Small intestine (tissue), 7 donors: ENCODE measurements around the gene TRIM3. TPM values are rescaled to one million over a fixed set of nuclear protein-coding genes. Genes with fewer than 3 reads are reported as not detected.

ENCODE experiments used
- DNase-seq, 2 donors: peaks; one replicate each; pipeline versions ENCODE4 v3.0.0 to v3.0.0-alpha.2; 2013
- FAIRE-seq: peaks from 2 replicates; lab custom pipeline; 2012; peaks lifted over from hg19 to GRCh38; lab: Jason Lieb, UNC
- H3K27ac ChIP-seq, 3 donors: one replicate each; pipeline ENCODE4 v1.5.1; 2013; ENCODE audit warnings: low read length in 2 of 3, mild to moderate bottlenecking in 2 of 3, control low read depth in 1 of 3, inconsistent platforms in 1 of 3, low read depth in 1 of 3, moderate library complexity in 1 of 3
- H3K27me3 ChIP-seq, 3 donors: one replicate each; pipeline ENCODE4 v1.6.1; 2013; ENCODE audit warnings: low read length in 3 of 3, inconsistent platforms in 1 of 3; ENCODE audit not compliant: control insufficient read depth in 3 of 3, insufficient read depth in 3 of 3
- H3K36me3 ChIP-seq, 3 donors: one replicate each; pipeline ENCODE4 v1.6.1; 2013; ENCODE audit warnings: low read length in 3 of 3, inconsistent platforms in 1 of 3, low read depth in 1 of 3, mild to moderate bottlenecking in 1 of 3, moderate library complexity in 1 of 3; ENCODE audit not compliant: control insufficient read depth in 3 of 3, insufficient read depth in 2 of 3
- H3K4me1 ChIP-seq, 3 donors: one replicate each; pipeline ENCODE4 v1.6.1; 2013; ENCODE audit warnings: low read length in 2 of 3, inconsistent platforms in 1 of 3, low read depth in 1 of 3, mild to moderate bottlenecking in 1 of 3, moderate library complexity in 1 of 3; ENCODE audit not compliant: control insufficient read depth in 3 of 3, insufficient read depth in 2 of 3
- H3K4me3 ChIP-seq, 3 donors: one replicate each; pipeline ENCODE4 v1.5.1; 2013; ENCODE audit warnings: low read length in 3 of 3, control low read depth in 1 of 3, inconsistent platforms in 1 of 3, low read depth in 1 of 3, mild to moderate bottlenecking in 1 of 3, moderate library complexity in 1 of 3
- H3K9me3 ChIP-seq, 2 donors: one replicate each; pipeline ENCODE4 v1.6.1; 2013; ENCODE audit warnings: low read depth in 1 of 2, low read length in 1 of 2; ENCODE audit not compliant: control insufficient read depth in 2 of 2, insufficient read depth in 1 of 2
- WGBS, 3 donors: extraction: QIAGEN DNeasy Blood & Tissue Kit; methylation state at CpG; one replicate each; pipeline ENCODE4 v1.1.7; 2013; 5-methylcytosine and 5-hydroxymethylcytosine counted together
- polyA plus RNA-seq, 4 donors: library from polyadenylated mRNA; stranded (reverse) in 3 of 4; unstranded in 1 of 4; fragments of 200-250 nt in 3 of 4; fragments of 120-200 nt in 1 of 4; gene quantifications; one replicate each; pipeline versions ENCODE4 v1.2.1 to v1.2.3, GENCODE V29; 2013
- donor health status: healthy with polysubstance abuse.
- donor health status: control.
- donor health status: control.
- donor health status: Bipolar disorder and iron deficiency.
- donor health status: healthy.

Gene TRIM3
- polyA plus RNA-seq, 4 donors = 11.0 to 96.4 (median 39.3) TPM

DNA sequence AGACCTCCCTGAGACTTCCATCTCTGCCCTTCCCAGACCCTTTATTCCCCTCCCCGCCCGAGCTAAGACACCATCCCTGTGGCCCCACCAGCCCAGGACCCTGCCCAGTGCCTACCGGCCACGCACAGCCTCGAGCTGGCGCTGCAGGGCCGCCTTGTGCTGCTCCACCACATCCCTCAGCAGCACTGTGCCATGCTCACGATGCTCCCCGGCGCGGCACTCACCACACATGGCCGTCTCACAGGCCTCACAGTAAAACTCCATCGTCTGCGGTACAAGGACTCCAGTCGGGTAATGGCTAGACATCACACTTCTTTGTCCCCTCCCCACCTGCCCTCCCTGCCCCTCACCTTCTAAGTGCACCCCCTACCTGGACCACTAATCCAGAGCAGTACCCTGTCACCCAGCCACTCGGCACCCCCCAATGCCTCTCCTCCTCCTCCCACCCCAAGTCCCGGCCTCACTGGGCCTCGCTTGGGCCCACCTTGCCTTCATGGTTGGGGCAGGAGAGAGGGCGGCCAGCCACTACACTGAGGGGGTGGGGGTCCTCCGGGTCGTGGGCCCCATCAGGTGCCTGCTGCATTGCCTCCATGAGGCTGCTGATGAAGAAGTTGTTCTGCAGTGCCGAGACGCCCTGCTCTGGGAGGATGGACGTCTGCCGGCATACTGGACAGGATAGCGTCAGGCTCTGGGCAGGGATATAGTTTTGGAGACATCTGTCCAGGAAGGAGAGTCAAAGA, 16.0 kb downstream of the TRIM3 start:
- Histone ChIP-seq H3K27me3 (no peaks in the 10 kb centered on the region), H3K4me1 (peaks cover 0 to 26% (median 4%) of the 10 kb centered on the region in 3 donors), H3K36me3 (peaks cover 6 to 63% (median 22%) of the 10 kb centered on the region in 3 donors), H3K9me3 (no peaks in the 10 kb centered on the region), H3K27ac (peak overlapping the region in 1 of 3 donors; percentile 46), H3K4me3 (no peak overlapping the region)
- no peak for DNase-seq
- WGBS, 3 donors = 93 to 94% (median 93%) methylated on average over 26 of the region's 26 CpGs
- no peak for FAIRE-seq

DNA sequence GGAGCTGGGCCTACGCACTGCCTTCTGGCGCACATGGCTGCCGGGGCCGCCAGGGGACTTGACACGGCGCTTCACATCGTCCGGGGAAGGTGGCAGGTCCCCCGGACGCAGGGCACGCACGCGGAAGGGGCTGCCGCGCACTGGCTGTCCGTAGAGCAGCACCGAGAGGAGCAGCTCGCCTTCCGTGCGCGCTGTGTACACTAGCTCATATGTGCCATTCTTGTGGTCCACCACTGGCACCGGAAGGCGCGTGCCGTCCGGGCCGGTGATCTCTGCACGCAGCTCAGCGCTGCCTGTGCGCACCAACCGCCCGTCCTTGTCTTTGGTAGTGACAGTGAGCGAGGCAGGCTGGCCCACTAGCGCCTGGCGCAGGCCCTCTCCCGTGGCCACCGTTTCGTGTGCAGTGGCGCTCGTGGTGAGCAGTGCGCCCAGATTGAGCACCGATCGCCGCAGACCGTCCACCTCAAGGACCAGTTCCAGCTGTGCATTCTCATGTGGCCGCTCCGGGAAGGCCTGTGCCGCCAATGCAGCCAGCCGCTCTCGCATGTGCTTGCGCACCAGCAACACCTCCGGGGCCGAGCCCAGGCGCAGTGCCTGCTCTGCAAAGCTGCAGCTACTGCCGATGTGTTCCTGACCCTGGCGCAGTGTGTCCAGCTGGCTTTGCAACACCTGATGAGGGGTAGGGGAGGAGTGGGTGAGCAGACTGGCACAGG, 17.2 kb downstream of the TRIM3 start:
- Histone ChIP-seq H3K4me1 (peaks cover 0 to 26% (median 4%) of the 10 kb centered on the region in 3 donors), H3K27ac (no peak overlapping the region), H3K4me3 (no peak overlapping the region), H3K27me3 (no peaks in the 10 kb centered on the region), H3K36me3 (peaks cover 10 to 66% (median 23%) of the 10 kb centered on the region in 3 donors), H3K9me3 (no peaks in the 10 kb centered on the region)
- 96 to 97% (median 97%) methylated on average over 56 of the region's 56 CpGs for WGBS, 3 donors
- DNase-seq (no peak), FAIRE-seq (no peak)

DNA sequence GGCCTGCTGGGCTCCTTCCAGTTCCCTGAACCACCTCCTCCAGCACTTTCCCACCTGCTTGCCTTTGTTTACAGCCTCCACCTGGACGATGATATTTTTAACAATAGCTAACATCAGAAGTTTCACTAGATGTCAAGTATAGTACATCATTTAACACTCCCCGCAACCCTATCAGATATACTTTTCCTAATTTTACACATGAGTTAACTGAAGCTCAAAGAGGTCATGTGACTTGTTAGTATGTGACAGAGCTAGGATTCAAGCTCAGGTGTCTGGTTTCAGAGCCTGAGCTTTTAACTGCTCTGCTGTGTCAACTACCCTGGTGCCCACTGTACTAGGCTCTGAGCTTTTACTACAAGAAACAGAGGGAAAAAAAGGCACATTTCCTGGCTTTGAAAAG, 18.7 kb downstream of the TRIM3 start:
- Histone ChIP-seq H3K4me1 (peaks cover 0 to 22% (median 4%) of the 10 kb centered on the region in 3 donors), H3K36me3 (peaks cover 10 to 69% (median 29%) of the 10 kb centered on the region in 3 donors), H3K27ac (no peak overlapping the region), H3K4me3 (no peak overlapping the region), H3K27me3 (no peaks in the 10 kb centered on the region), H3K9me3 (no peaks in the 10 kb centered on the region)
- DNase-seq (no peak), FAIRE-seq (no peak)
- WGBS, 3 donors = 53 to 79% (median 77%) methylated on average over 2 of the region's 2 CpGs

DNA sequence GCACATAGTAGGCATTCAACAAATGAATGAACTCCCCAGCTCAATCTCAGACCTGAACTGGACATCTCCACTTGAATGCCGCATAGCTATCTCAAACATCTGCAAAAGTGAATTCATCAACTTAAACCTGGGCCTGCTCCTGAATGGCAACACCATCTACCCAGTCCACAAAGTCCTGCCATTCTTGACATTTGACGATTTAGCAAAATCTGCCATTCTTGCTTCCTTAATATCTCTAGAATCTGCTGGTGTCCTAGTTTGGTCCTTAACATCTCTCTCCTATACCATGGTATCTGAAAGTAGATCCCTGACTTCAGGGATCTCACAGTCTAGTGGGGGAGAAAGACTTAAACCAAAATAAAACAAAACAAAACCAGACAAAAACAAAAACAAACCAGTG, 20.6 kb downstream of the TRIM3 start:
- H3K36me3 ChIP-seq = peaks cover 13 to 82% (median 42%) of the 10 kb centered on the region in 3 donors
- WGBS, 3 donors = 94 to 98% (median 97%) methylated on average over 2 of the region's 2 CpGs
- H3K4me3 ChIP-seq = no peak overlapping the region
- FAIRE-seq = no peak
- no peaks in the 10 kb centered on the region for H3K27me3 ChIP-seq
- no peak overlapping the region for H3K27ac ChIP-seq
- no peaks in the 10 kb centered on the region for H3K9me3 ChIP-seq
- DNase-seq = no peak
- peaks cover 0 to 4% (median 0%) of the 10 kb centered on the region in 3 donors for H3K4me1 ChIP-seq

DNA sequence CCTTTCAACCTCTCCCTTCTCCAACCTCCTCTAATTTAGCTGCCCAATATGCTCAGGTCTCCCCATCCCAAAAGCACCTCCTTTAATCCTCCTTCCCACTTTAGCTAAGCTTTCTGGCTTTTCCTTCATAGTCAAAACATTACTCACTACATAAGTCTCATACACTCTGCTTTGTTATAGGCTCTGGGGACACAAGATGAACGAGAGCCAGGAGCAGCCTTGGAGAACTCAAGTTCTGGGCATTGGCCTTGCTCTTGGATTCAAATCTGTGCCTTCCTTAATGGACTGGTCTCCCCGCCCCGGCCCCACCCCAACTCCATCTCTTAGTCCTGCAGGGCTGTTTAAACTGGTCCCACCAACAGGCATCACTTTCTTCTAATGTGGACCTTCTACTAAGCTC, 21.5 kb downstream of the TRIM3 start:
- Histone ChIP-seq H3K36me3 (peaks cover 13 to 74% (median 38%) of the 10 kb centered on the region in 3 donors), H3K4me3 (no peak overlapping the region), H3K27ac (no peak overlapping the region), H3K9me3 (no peaks in the 10 kb centered on the region), H3K4me1 (no peaks in the 10 kb centered on the region), H3K27me3 (no peaks in the 10 kb centered on the region)
- DNase-seq = no peak
- WGBS, 3 donors = 85 to 88% (median 86%) methylated on average over 3 of the region's 3 CpGs
- FAIRE-seq = no peak

DNA sequence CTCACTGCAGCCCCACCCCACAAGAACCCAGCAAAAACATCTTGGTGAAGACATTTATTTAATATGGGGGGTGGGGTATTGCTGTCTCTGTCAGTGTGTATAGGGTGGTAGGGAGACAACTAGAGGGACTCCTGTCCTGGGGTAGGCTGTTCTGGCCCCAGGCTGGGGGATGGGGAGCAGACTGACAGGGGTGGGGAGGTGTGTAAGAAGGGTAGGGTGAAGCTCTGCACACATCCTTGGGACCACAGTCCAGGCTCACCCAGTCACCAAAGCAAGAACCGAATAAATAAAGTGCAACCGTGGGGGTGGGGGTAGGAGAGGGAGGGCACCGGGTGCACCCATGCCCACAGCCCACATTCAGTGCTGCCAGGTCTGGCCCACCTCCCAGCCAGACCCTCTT, 25.2 kb downstream of the TRIM3 start:
- DNase-seq = no peak
- 81 to 91% (median 87%) methylated on average over 3 of the region's 3 CpGs for WGBS, 3 donors
- Histone ChIP-seq H3K36me3 (peaks cover 7 to 43% (median 27%) of the 10 kb centered on the region in 3 donors), H3K4me3 (no peak overlapping the region), H3K9me3 (no peaks in the 10 kb centered on the region), H3K4me1 (no peaks in the 10 kb centered on the region), H3K27ac (no peak overlapping the region), H3K27me3 (no peaks in the 10 kb centered on the region)
- no peak for FAIRE-seq

DNA sequence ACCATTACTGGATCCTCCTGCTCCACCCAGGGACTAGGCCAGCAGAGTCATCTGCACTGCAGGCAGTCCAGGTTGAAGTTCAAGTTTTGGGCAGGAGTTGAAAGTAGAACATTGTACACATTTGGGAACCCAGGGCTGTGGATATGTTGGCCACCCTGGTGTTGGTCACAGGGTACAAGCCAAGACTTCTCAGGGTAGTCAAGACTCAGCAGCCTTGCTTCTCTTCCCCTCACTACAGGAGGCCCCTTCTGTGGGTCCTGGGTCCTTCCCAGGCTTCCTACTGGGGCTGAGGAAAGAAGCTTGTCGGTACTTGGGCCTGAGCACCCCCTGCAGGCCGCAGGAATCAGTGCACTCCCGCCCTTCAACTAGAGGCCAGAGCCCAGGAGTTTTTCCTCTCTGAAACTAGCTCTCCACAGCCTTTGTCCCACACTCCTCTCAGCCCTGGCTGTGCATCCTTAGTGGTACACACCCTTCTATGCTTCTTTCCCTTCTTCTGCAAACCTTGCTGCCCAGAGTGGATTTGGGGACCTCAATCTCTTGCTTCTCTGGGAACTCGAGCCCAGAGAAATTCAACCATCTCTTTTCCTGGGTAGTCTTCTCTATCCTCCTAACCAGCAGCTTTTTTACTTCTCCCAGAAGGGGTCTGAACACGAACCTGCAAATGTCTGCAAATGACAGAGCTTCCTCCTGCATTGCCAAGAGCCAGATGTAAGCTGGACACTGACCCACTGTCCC, 30.3 kb downstream of the TRIM3 start:
- Histone ChIP-seq H3K27me3 (no peaks in the 10 kb centered on the region), H3K9me3 (no peaks in the 10 kb centered on the region), H3K4me3 (no peak overlapping the region), H3K27ac (no peak overlapping the region), H3K36me3 (peaks cover 0 to 8% (median under 1%) of the 10 kb centered on the region in 3 donors), H3K4me1 (peaks cover 0 to 20% (median 0%) of the 10 kb centered on the region in 3 donors)
- DNase-seq (peak; percentile 56 to 68), FAIRE-seq (no peak)
- 29 to 33% (median 30%) methylated on average over 5 of the region's 5 CpGs for WGBS, 3 donors

DNA sequence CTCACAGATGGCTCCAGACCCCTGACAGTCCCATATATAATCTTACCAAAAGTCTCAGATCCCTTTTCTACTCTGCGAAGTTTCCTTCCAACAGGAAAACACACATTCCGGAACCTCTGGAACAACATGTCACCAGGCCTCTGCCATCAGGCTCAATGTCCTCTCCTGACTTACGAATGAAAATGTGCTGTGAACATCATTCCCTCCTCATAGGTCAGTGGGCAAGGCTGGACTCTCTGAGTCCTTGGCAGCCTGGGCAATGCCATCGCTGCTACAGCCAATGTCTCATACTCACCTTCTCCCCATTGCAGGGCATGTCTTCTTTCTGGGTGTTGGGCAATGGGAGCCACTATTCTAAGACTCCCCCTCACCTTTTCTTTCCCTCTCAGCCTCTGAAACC, 31.3 kb downstream of the TRIM3 start:
- Histone ChIP-seq H3K9me3 (no peaks in the 10 kb centered on the region), H3K27ac (no peak overlapping the region), H3K4me1 (peaks cover 0 to 20% (median 0%) of the 10 kb centered on the region in 3 donors), H3K27me3 (no peaks in the 10 kb centered on the region), H3K4me3 (no peak overlapping the region), H3K36me3 (peaks cover 0 to 4% (median 0%) of the 10 kb centered on the region in 3 donors)
- DNase-seq (no peak), FAIRE-seq (no peak)
- whole genome bisulfite sequencing, 3 donors = 88 to 98% (median 98%) methylated on average over 4 of the region's 4 CpGs
